GM12892 (cell line): ENCODE measurements around the gene ARHGAP26.

Experiments
- POLR2A ChIP-seq: IDR thresholded peaks from 2 replicates; pipeline ENCODE4 v1.6.1; 2011; ENCODE audit warnings: low read depth, low read length, control low read depth
- POLR2AphosphoS5 ChIP-seq: IDR thresholded peaks from 2 replicates; pipeline ENCODE4 v1.6.1; 2011; ENCODE audit warnings: low read depth, low read length, control low read depth

- TF ChIP-seq POLR2A (no peak), POLR2AphosphoS5 (no peak)
Observed at GRCh38 chr5:142847898-142848790, 78.0 kb downstream of the ARHGAP26 start.
